Measurements from ENCODE around the gene NPAS2. TPM values are rescaled to one million over a fixed set of nuclear protein-coding genes. Genes with fewer than 3 reads are reported as not detected.

The NPAS2 gene
- total and polyA plus RNA-seq, 2 of the 8 experiments (the other 6 are each of a cell fraction or from before 2014, with no cell fraction given) = 1.8 to 1.9 TPM

DNA sequence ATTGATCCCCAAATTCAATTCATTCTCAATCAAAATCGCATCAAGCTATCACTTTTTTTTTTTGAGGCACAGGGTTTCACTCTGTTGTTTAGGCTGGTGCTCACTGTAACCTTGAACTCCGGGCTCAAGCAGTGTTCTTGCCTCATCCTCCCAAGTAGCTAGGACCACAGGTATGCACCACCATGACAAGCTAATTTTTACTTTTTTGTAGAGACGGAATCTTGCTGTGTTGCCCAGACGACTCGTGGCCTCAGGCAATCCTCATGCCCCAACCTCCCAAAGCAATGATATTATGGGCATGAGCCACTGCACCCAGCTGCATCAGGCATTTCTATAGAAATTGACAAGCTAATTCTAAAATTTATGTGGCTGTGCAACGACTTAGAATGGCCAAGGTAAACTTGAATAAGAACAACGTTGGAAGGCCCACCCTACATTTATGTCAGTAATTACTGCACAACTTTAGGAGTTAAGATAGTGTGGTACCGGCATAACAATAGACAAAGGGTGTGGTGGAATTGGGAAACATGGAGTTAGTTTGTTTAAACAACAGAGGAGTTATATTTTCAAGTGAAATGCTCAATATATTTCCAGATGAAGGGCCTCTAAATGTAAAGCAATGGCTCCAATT is 78.2 kb downstream of the NPAS2 start (continued):
- TF ChIP-seq TCF12 (IDR thresholded peaks at IDR 0.05; ENCODE audit: low read depth, low read length) (no peak), RNF2 (IDR thresholded peaks at IDR 0.05; ENCODE audit: borderline replicate concordance, low read depth, low read length, missing control alignments, poor library complexity, severe bottlenecking) (no peak), RBBP5 (IDR thresholded peaks at IDR 0.05; ENCODE audit: borderline replicate concordance, low read depth, low read length) (no peak), MAFK (IDR thresholded peaks at IDR 0.05; ENCODE audit: low read depth, low read length) (no peak), SP2 (IDR thresholded peaks at IDR 0.05; ENCODE audit: low read length) (no peak), CBX8 (IDR thresholded peaks at IDR 0.05; ENCODE audit: borderline replicate concordance, low read depth, low read length) (no peak)
- TF ChIP-seq, protein P1, sequence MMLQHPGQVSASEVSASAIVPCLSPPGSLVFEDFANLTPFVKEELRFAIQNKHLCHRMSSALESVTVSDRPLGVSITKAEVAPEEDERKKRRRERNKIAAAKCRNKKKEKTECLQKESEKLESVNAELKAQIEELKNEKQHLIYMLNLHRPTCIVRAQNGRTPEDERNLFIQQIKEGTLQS (IDR thresholded peaks at IDR 0.05; ENCODE audit: insufficient read depth, low read depth, low read length) = no peak

Data from H1 (cell line).